ENCODE data around the gene SPOCD1.

SPOCD1 gene

DNA sequence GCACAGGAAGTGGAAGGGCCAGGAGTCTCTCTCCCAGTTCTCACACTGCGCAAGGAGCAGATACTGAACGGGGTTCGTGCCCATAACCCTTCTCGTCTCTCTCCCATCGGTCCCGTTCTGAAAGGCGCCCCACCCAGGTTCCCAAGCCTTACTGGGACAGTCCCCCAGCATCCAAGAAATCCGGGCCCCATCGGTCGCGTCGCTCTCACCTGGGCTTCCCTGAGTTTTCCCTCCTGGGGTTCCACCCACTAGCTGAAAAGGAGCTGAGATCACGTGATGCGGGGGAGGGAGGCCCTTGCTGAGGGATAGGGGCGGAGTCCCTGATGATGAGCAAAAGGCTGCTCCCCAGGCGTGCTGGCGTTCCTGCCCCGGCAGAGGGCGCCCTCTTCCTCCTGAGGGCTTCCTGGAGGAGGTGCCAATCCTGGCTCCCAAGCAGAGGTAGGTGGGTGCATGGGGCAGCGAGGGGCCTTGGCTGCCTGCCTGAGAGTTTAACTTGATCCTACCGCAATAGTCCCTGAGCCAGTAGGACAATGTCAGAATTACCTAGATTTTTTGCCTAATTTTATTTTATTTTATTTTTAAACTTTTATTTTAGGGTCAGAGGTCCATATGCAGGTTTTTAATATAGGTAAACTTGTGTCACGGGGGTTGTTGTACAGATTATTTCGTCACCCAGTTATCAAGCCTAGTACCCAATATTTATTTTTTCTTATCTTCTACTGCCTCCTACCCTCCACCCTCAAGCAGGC lies at the start of gene SPOCD1:
SPOCD1 (minus strand) TSS at position 271 of the 749 bp plus-strand sequence. CDS start 689 bp downstream, outside the sequence.
- Mint-ChIP-seq H3K9me3 (no peaks in the 10 kb centered on the region), H3K27me3 (ENCODE audit: low read depth) (no peaks in the 10 kb centered on the region), H3K36me3 (ENCODE audit: low read depth) (no peaks in the 10 kb centered on the region), H3K27ac (no peak within 1 kb of the TSS), H3K4me3 (no peak within 1 kb of the TSS), H3K4me1 (ENCODE audit: low read depth) (peaks cover 10% of the 10 kb centered on the region)

DNA sequence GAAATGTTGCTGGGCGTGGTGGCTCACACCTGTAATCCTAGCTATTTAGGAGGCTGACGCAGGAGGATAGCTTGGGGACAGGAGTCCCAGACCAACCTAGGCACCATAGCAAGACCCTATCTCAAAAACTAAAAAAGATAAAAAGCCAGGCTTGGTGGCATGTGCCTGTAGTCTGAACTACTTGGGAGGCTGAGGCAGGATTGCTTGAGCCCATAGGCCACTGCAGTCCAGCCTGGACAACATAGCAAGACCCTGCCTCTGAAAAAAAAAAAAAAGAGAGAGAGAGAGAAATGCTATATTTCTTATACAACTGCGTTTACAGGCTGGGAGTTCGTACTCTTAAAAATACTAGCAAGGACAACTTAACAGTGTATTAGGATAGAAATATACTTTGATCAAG lies 46.2 kb upstream of the SPOCD1 start:
- Mint-ChIP-seq H3K4me1 (ENCODE audit: low read depth) (no peaks in the 10 kb centered on the region), H3K27ac (no peak overlapping the region), H3K4me3 (no peak overlapping the region), H3K36me3 (ENCODE audit: low read depth) (no peaks in the 10 kb centered on the region), H3K27me3 (ENCODE audit: low read depth) (no peaks in the 10 kb centered on the region), H3K9me3 (no peaks in the 10 kb centered on the region)

DNA sequence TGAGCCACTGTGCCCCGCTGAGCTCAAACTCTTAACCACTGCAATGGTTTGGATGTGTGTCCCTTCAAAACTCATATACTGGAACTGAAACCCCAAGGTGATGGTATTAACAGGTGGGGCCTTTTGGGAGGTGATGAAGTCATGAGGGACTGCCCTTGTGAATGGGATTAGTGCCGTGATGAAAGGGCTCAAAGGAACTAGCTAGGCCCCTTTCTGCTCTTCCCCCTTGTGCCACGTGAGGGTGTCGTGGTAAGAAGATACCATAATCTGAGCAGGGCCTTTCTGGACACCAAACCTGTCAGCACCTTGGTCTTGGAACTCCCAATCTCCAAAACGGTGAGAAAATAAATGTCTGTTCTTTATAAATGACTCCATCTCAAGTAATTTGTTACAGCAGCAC lies 45.5 kb upstream of the SPOCD1 start:
- no peak overlapping the region for H3K27ac Mint-ChIP-seq
- no peaks in the 10 kb centered on the region for H3K4me1 Mint-ChIP-seq (ENCODE audit: low read depth)
- no peaks in the 10 kb centered on the region for H3K36me3 Mint-ChIP-seq (ENCODE audit: low read depth)
- H3K27me3 Mint-ChIP-seq (ENCODE audit: low read depth), result no peaks in the 10 kb centered on the region
- H3K4me3 Mint-ChIP-seq, result no peak overlapping the region
- H3K9me3 Mint-ChIP-seq, result no peaks in the 10 kb centered on the region

DNA sequence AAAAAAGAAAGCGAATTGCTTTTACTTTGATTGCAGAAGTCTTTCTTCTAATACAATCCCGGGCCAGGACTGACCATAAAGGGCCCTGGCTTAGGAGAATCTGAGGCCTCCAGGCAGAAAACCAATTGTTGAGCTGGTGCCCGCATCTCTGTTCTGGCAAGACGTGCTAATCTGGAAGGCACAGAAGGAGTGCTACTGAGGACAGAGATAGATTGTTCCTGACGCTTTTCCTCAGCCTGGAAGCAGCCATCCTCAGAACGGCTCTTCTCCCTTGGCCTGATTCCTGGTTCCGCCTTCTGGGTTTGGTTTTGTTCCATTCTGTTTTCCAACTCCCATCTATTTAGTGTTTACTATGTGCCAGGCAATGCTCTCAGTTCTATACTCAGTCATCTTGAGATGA lies 44.8 kb upstream of the SPOCD1 start:
- no peaks in the 10 kb centered on the region for H3K9me3 Mint-ChIP-seq
- no peaks in the 10 kb centered on the region for H3K27me3 Mint-ChIP-seq (ENCODE audit: low read depth)
- H3K4me3 Mint-ChIP-seq, result no peak overlapping the region
- H3K27ac Mint-ChIP-seq, result no peak overlapping the region
- H3K4me1 Mint-ChIP-seq (ENCODE audit: low read depth), result no peaks in the 10 kb centered on the region
- H3K36me3 Mint-ChIP-seq (ENCODE audit: low read depth), result no peaks in the 10 kb centered on the region

DNA sequence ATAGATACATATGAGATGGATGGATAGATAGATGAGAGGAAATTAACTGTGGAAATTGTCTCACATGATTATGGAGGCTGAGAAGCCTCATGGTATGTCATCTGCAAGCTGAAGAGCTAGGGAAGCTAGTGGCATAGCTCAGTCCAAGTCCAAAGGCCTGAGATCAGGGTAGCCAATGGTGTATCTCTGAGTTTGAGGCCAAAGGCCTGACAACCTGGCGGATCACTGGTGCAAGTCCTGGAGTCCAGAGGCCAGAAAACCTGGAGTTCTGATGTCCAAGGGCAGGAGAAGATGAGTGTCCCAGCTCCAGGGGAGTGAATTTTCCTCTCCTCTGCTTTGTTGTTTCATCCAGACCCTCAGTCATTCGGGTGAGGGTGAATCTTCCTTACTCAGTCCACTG lies 43.9 kb upstream of the SPOCD1 start:
- H3K4me3 Mint-ChIP-seq, result no peak overlapping the region
- H3K9me3 Mint-ChIP-seq, result no peaks in the 10 kb centered on the region
- H3K36me3 Mint-ChIP-seq (ENCODE audit: low read depth), result no peaks in the 10 kb centered on the region
- H3K4me1 Mint-ChIP-seq (ENCODE audit: low read depth), result no peaks in the 10 kb centered on the region
- H3K27me3 Mint-ChIP-seq (ENCODE audit: low read depth), result no peaks in the 10 kb centered on the region
- no peak overlapping the region for H3K27ac Mint-ChIP-seq

DNA sequence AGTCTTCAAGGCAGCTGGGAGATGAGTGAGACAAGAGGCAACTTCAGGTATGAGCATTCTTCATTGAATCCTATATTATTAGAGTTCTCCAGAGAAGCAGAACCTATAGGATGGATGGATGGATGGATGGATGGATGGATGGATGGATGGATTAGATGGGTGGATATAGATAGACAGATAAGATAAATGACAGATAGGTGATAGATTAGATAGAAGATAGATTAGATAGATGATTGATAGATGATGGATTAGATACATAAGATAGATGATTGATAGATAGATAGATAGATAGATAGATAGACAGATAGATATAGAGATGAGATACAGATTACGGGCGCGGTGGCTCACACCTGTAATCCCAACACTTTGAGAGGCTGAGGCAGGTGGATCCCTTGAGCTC lies 43.2 kb upstream of the SPOCD1 start:
- Mint-ChIP-seq H3K27ac (no peak overlapping the region), H3K4me1 (ENCODE audit: low read depth) (no peaks in the 10 kb centered on the region), H3K27me3 (ENCODE audit: low read depth) (no peaks in the 10 kb centered on the region), H3K4me3 (no peak overlapping the region), H3K36me3 (ENCODE audit: low read depth) (no peaks in the 10 kb centered on the region), H3K9me3 (no peaks in the 10 kb centered on the region)

DNA sequence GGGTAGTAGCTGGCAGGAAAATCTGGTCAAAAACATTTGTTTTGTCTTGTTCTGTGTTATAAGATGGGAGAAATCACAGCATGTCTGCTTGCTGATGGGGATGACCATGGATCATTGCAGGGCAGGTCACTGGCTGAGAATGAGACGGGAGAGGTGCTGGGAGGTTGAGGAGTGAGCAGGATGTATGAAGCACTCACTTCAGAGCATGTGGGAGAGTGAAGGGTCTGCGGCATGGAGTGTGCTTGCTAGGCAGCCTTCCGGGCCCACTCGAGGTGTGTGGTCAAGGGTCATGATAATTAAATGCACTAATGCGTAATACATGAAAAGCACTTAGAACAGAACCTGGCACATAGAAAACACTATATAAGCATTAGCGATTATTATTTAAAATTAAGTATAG lies 42.0 kb upstream of the SPOCD1 start:
- H3K9me3 Mint-ChIP-seq, result no peaks in the 10 kb centered on the region
- no peak overlapping the region for H3K27ac Mint-ChIP-seq
- H3K4me3 Mint-ChIP-seq, result no peak overlapping the region
- no peaks in the 10 kb centered on the region for H3K4me1 Mint-ChIP-seq (ENCODE audit: low read depth)
- no peaks in the 10 kb centered on the region for H3K27me3 Mint-ChIP-seq (ENCODE audit: low read depth)
- H3K36me3 Mint-ChIP-seq (ENCODE audit: low read depth), result no peaks in the 10 kb centered on the region

DNA sequence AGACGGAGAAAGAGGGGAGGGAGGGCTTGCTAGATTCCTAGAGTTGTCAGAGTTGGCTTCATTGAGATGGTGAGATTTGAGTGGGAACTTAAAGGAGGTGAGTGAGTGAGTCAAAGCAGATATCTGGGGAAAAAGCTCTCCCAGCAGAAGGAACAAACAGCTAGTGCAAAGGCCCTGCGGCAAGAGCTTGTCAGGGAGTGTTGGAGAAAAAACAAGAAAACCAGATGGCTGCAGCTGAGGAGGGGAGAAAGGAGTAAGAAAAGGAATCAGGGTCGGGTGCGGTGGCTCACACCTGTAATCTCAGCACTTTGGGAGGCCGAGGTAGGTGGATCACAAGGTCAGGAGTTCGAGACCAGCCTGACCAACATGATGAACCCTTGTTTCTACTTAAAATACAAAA lies 40.3 kb upstream of the SPOCD1 start:
- Mint-ChIP-seq H3K4me1 (ENCODE audit: low read depth) (no peaks in the 10 kb centered on the region), H3K36me3 (ENCODE audit: low read depth) (no peaks in the 10 kb centered on the region), H3K4me3 (no peak overlapping the region), H3K27me3 (ENCODE audit: low read depth) (no peaks in the 10 kb centered on the region), H3K27ac (no peak overlapping the region), H3K9me3 (no peaks in the 10 kb centered on the region)

DNA sequence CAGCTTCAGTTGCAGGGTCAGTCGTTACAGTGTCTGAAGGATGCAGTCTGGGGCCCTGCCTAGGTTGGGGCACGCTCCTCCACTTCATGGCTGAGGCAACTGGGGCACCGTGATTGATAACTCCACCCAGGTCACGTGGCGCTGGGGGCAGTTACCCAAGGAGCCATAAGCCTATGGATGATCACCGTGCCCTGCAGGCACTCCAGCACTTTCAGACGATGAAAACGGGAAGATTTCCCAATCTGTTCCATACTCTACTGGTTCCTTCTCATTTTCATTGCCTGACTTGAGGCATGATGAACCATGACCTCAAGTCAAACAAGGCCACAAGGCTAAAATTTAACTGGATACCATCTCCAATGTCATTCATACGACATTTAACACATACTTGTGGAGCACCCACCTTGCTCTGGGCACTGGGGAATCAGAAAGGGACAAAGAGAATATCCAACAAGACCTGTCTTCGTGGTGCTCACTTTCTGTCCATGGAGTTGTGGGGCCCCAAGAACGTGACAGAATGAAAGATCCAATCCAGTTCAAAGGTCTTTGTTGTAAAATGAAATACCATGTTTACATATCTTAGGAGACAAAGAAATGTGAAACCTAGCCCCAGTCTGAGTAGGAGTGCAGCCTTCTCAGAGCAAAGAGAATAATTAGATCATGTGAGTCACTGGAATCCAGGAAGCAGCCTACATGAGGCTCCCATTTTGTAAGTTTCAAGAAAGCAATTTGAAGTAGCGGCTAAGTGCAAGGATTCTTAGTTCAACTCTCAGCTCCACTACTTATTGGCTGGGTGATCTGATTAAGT lies 39.4 kb upstream of the SPOCD1 start:
- Mint-ChIP-seq H3K36me3 (ENCODE audit: low read depth) (no peaks in the 10 kb centered on the region), H3K9me3 (no peaks in the 10 kb centered on the region), H3K4me1 (ENCODE audit: low read depth) (no peaks in the 10 kb centered on the region), H3K27ac (no peak overlapping the region), H3K4me3 (no peak overlapping the region), H3K27me3 (ENCODE audit: low read depth) (no peaks in the 10 kb centered on the region)

DNA sequence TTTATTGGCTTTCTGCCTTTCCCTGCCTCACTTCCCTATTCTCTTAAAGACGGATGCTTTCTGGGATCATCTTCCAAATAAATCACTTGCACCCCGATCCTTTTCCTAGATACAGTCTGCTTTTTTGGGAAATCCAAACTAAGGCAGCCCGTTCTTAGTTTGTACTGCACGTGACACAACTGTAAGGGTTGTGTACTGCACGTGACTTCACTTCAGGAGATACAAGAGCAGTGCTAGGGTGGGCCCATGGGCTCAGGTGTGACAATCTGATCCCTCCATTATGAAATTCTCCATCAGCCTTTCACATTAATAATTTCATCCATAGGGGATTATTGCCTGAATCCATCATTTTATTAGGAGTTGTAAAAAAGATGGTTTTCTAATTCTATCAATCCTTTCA lies 33.8 kb upstream of the SPOCD1 start:
- H3K9me3 Mint-ChIP-seq, result no peaks in the 10 kb centered on the region
- no peak overlapping the region for H3K4me3 Mint-ChIP-seq
- no peaks in the 10 kb centered on the region for H3K27me3 Mint-ChIP-seq (ENCODE audit: low read depth)
- no peaks in the 10 kb centered on the region for H3K36me3 Mint-ChIP-seq (ENCODE audit: low read depth)
- peaks cover 33% of the 10 kb centered on the region for H3K4me1 Mint-ChIP-seq (ENCODE audit: low read depth)
- H3K27ac Mint-ChIP-seq, result no peak overlapping the region

DNA sequence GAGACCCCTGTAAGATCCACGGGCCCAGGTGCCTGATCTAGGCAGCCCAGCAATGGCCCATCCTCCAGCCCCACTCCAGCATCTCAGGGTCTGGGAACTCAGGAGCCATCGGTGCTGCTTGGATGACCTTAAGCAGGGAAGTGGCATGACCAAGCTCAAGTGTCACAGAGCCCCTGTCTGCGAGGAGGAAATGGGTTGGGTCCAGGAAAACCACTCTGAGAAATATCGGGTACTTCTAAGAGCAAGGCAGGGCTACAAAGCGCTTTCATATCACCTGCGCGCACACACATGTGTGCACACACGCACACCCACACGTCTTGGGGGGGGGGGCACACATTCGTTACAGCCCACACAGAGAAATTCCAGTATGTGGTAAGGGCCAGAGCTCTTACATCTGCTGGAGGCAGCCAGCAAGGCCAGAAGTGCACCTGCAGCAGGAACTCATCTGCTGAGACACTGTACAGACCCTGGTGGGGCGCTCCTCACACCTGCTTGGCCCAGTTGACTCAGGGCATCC lies 32.6 kb upstream of the SPOCD1 start:
- Mint-ChIP-seq H3K27ac (peak overlapping the region; percentile 65), H3K27me3 (ENCODE audit: low read depth) (no peaks in the 10 kb centered on the region), H3K4me1 (ENCODE audit: low read depth) (peaks cover 33% of the 10 kb centered on the region), H3K9me3 (no peaks in the 10 kb centered on the region), H3K4me3 (peak overlapping the region; percentile 55), H3K36me3 (ENCODE audit: low read depth) (no peaks in the 10 kb centered on the region)

DNA sequence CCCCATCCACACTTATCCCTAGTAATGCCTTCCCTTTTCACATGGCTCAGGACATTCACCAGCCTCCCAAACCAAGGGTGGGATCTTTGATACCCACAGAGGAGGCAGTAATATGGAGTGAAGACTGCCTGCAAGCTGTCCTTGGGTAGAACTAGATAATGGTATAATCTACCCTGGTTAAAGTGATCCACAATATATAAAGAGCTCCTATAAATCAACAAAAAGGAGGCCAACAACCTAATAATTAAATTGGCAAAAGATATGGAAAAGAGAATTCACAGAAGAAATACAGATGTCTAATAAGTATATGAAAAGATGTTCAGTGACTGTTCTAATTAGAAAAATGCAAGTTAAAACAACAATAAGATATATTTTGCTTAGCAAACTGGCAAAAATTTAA lies 30.7 kb upstream of the SPOCD1 start:
- Mint-ChIP-seq H3K4me1 (ENCODE audit: low read depth) (peaks cover 33% of the 10 kb centered on the region), H3K4me3 (no peak overlapping the region), H3K36me3 (ENCODE audit: low read depth) (no peaks in the 10 kb centered on the region), H3K27me3 (ENCODE audit: low read depth) (no peaks in the 10 kb centered on the region), H3K27ac (no peak overlapping the region), H3K9me3 (no peaks in the 10 kb centered on the region)

DNA sequence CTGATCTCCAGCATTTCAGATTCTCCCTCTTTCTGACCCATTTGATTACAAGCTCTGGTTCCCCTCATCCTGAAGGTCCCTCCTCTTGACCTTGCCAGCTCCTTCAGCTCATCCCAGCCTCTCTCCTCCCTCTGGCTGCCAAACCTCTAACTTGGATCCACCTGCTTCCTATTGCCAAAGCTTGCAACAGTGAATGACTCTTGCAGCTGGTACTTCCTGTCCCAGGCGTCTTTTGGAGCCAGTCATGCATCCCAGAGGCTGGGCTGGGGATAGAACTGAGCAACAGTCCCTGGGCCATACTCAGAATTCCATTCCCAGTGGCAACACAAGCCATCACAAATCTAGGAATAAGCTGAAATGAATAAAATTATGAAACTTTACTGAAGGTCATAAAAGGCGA lies 27.7 kb upstream of the SPOCD1 start:
- no peaks in the 10 kb centered on the region for H3K36me3 Mint-ChIP-seq (ENCODE audit: low read depth)
- H3K9me3 Mint-ChIP-seq, result no peaks in the 10 kb centered on the region
- no peak overlapping the region for H3K4me3 Mint-ChIP-seq
- H3K27ac Mint-ChIP-seq, result no peak overlapping the region
- H3K4me1 Mint-ChIP-seq (ENCODE audit: low read depth), result peaks cover 20% of the 10 kb centered on the region
- H3K27me3 Mint-ChIP-seq (ENCODE audit: low read depth), result no peaks in the 10 kb centered on the region

DNA sequence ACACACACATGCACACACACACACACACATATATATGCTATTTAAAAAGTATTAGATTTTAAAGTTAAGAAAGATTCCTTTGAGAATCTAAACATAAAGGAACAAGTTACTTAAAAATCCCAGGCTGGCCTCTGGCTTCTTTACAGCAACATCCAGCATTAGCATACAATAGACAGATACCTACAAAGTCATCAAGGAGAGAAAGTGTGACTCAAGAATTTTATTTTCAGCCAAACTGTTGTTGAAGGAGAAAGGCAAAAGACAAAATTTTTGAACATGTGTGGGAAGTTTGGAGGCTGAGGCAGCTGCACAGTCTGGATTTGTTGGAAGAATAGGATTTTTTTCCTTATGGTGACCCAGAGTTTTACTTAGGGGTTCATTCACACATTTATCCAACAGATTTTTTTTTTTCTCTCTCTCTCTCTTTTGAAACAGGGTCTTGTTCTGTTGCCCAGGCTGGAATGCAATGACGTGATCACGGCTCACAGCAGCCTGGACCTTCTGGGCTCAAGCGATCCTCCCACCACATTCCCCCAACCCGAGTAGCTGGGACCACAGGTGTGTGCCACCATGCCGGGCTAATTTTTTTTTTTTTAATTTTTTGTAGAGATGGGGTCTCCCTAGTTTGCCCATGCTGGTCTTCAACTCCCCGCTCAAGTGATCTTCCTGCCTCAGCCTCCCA lies 24.0 kb upstream of the SPOCD1 start:
- Mint-ChIP-seq H3K9me3 (no peaks in the 10 kb centered on the region), H3K4me1 (ENCODE audit: low read depth) (peaks cover 17% of the 10 kb centered on the region)

More for the DNA sequence above, 24.0 kb upstream of the SPOCD1 start:
- Mint-ChIP-seq H3K36me3 (ENCODE audit: low read depth) (no peaks in the 10 kb centered on the region), H3K4me3 (no peak overlapping the region), H3K27ac (no peak overlapping the region), H3K27me3 (ENCODE audit: low read depth) (peaks cover 4% of the 10 kb centered on the region)

Data from T-helper 1 cell treated with Interleukin-12 subunit alpha and Interleukin-12 subunit beta and Interleukin-4 antibody, amounts not matched to agents 30 μg/mL and 1 μg/mL, for 36 hours (primary cell).